ENCODE data around the gene SUOX. TPM values are rescaled to one million over a fixed set of nuclear protein-coding genes. Genes with fewer than 3 reads are reported as not detected.

The SUOX gene
- total RNA-seq, 1 experiment from 2014 or later: 23.2 TPM

DNA sequence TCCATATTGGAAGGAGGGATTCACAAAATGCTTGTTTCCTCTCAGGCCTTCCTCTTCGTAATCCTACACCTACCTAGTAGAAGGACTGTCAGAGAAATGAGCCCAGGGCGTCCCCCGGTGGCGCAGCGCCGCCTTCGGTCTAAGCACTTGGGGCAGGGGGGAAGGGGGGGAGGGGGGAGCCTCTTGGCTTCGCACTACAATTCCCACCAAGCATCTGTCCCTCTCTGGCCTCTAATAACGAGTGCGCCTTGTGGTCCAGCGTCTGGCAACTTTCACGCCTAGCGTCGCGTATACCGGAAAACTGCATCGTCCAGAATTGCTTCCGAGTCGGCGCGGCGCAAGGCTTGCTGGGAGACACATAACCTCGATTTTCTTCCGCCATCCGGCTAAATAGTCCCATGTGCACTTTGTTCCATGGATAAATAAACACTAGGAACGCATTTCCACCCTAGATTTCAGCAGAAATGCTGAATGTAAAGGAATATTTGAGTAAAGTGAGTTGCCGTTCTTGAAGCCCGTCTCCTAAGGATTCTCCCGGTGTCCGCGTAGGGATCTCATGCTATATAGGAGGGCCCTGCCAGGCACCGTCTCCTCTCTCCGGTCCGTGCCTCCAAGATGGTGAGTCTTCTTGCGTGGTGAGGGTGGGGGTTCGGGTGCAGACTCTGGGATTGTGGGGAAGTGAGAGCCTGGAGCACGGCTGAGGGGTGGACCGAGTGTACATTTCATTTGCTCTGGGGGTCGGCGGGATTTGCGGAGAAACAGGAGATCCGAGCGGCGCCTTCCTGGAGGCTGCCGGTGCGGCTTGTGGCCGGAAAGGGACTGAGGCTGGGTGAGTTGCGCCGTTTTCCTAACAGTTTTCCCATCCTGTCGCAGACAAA, 44.7 kb downstream of the SUOX start, which contains the start of gene RPS26 (continued):
- peak; percentile 32; the same call in 1 of the 2 replicates for TF ChIP-seq ZNF532 (CRISPR knock-in tag; IDR thresholded peaks at IDR 0.05; ENCODE audit: borderline replicate concordance)
- peak; percentile 72 for TF ChIP-seq FOXP4 (CRISPR knock-in tag; IDR thresholded peaks at IDR 0.05)
- no peak for TF ChIP-seq NFYB (CRISPR knock-in tag; conservative IDR thresholded peaks at IDR 0.05; ENCODE audit: low read depth)
- TF ChIP-seq CREB1 (CRISPR knock-in tag; IDR thresholded peaks at IDR 0.05): no peak
- TF ChIP-seq, protein P1, sequence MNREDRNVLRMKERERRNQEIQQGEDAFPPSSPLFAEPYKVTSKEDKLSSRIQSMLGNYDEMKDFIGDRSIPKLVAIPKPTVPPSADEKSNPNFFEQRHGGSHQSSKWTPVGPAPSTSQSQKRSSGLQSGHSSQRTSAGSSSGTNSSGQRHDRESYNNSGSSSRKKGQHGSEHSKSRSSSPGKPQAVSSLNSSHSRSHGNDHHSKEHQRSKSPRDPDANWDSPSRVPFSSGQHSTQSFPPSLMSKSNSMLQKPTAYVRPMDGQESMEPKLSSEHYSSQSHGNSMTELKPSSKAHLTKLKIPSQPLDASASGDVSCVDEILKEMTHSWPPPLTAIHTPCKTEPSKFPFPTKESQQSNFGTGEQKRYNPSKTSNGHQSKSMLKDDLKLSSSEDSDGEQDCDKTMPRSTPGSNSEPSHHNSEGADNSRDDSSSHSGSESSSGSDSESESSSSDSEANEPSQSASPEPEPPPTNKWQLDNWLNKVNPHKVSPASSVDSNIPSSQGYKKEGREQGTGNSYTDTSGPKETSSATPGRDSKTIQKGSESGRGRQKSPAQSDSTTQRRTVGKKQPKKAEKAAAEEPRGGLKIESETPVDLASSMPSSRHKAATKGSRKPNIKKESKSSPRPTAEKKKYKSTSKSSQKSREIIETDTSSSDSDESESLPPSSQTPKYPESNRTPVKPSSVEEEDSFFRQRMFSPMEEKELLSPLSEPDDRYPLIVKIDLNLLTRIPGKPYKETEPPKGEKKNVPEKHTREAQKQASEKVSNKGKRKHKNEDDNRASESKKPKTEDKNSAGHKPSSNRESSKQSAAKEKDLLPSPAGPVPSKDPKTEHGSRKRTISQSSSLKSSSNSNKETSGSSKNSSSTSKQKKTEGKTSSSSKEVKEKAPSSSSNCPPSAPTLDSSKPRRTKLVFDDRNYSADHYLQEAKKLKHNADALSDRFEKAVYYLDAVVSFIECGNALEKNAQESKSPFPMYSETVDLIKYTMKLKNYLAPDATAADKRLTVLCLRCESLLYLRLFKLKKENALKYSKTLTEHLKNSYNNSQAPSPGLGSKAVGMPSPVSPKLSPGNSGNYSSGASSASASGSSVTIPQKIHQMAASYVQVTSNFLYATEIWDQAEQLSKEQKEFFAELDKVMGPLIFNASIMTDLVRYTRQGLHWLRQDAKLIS (CRISPR knock-in tag; IDR thresholded peaks at IDR 0.05; ENCODE audit: borderline replicate concordance): no peak
- TF ChIP-seq NR2C2 (CRISPR knock-in tag; IDR thresholded peaks at IDR 0.05): peak; percentile 97
- TF ChIP-seq ERG (CRISPR knock-in tag; IDR thresholded peaks at IDR 0.05): no peak
- TF ChIP-seq IRF2 (CRISPR knock-in tag; IDR thresholded peaks at IDR 0.05; ENCODE audit: borderline replicate concordance, low read depth): no peak
- peak; percentile 84 for TF ChIP-seq CREM (CRISPR knock-in tag; IDR thresholded peaks at IDR 0.05)
- TF ChIP-seq, protein P2, sequence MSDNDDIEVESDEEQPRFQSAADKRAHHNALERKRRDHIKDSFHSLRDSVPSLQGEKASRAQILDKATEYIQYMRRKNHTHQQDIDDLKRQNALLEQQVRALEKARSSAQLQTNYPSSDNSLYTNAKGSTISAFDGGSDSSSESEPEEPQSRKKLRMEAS (CRISPR knock-in tag; IDR thresholded peaks at IDR 0.05): peak; percentile 75; the same call in 1 of the 2 replicates
- TF ChIP-seq, protein P3, sequence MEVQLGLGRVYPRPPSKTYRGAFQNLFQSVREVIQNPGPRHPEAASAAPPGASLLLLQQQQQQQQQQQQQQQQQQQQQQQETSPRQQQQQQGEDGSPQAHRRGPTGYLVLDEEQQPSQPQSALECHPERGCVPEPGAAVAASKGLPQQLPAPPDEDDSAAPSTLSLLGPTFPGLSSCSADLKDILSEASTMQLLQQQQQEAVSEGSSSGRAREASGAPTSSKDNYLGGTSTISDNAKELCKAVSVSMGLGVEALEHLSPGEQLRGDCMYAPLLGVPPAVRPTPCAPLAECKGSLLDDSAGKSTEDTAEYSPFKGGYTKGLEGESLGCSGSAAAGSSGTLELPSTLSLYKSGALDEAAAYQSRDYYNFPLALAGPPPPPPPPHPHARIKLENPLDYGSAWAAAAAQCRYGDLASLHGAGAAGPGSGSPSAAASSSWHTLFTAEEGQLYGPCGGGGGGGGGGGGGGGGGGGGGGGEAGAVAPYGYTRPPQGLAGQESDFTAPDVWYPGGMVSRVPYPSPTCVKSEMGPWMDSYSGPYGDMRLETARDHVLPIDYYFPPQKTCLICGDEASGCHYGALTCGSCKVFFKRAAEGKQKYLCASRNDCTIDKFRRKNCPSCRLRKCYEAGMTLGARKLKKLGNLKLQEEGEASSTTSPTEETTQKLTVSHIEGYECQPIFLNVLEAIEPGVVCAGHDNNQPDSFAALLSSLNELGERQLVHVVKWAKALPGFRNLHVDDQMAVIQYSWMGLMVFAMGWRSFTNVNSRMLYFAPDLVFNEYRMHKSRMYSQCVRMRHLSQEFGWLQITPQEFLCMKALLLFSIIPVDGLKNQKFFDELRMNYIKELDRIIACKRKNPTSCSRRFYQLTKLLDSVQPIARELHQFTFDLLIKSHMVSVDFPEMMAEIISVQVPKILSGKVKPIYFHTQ (CRISPR knock-in tag; IDR thresholded peaks at IDR 0.05): peak; percentile 81; the same call in 1 of the 2 replicates
- peak; percentile 24; the same call in 1 of the 2 replicates for TF ChIP-seq FOXP1 (CRISPR knock-in tag; IDR thresholded peaks at IDR 0.05; ENCODE audit: borderline replicate concordance)
- TF ChIP-seq, protein P4, sequence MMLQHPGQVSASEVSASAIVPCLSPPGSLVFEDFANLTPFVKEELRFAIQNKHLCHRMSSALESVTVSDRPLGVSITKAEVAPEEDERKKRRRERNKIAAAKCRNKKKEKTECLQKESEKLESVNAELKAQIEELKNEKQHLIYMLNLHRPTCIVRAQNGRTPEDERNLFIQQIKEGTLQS (CRISPR knock-in tag; conservative IDR thresholded peaks at IDR 0.05): no peak
- no peak for TF ChIP-seq TP53 (CRISPR knock-in tag; IDR thresholded peaks at IDR 0.05)
- no peak for TF ChIP-seq TCF7 (CRISPR knock-in tag; IDR thresholded peaks at IDR 0.05; ENCODE audit: low read depth)
- TF ChIP-seq TEAD4 (CRISPR knock-in tag; IDR thresholded peaks at IDR 0.05): peak; percentile 82; the same call in 1 of the 2 replicates
- no peak for TF ChIP-seq GRHL2 (CRISPR knock-in tag; IDR thresholded peaks at IDR 0.05; ENCODE audit: insufficient replicate concordance, severe bottlenecking)
- TF ChIP-seq ZNF317 (CRISPR knock-in tag; IDR thresholded peaks at IDR 0.05; ENCODE audit: borderline replicate concordance, low read depth): no peak
- TF ChIP-seq OVOL2 (CRISPR knock-in tag; IDR thresholded peaks at IDR 0.05; ENCODE audit: borderline replicate concordance): no peak
- peak; percentile 67 for TF ChIP-seq ETV6 (CRISPR knock-in tag; IDR thresholded peaks at IDR 0.05)
- TF ChIP-seq ZNF423 (CRISPR knock-in tag; IDR thresholded peaks at IDR 0.05): no peak
- TF ChIP-seq GABPB1 (CRISPR knock-in tag; IDR thresholded peaks at IDR 0.05): peak; percentile 70
- no peak for TF ChIP-seq ATF1 (CRISPR knock-in tag; IDR thresholded peaks at IDR 0.05)
